Measurements from ENCODE around the gene FAM174A. TPM values are rescaled to one million over a fixed set of nuclear protein-coding genes. Genes with fewer than 3 reads are reported as not detected.

Gene FAM174A
- total RNA-seq, 2 donors from 2014 or later: 18.1 to 30.9 TPM

- Histone ChIP-seq H3K4me3 (no peak overlapping the region), H3K4me1 (no peaks in the 10 kb centered on the region), H3K27ac (no peak overlapping the region), H3K27me3 (no peaks in the 10 kb centered on the region), H3K36me3 (replicated peaks in 1 of 2; ENCODE audit: insufficient read depth in 1 of 2, low read depth in 2 of 2) (no peaks in the 10 kb centered on the region), H3K9me3 (peaks cover 0 to 7% (median 0%) of the 10 kb centered on the region in 3 donors)
- DNase-seq (no peak), ATAC-seq (no peak)
- intact Hi-C loops (cut with DNase I): no loop called here
- TF ChIP-seq, protein P1, sequence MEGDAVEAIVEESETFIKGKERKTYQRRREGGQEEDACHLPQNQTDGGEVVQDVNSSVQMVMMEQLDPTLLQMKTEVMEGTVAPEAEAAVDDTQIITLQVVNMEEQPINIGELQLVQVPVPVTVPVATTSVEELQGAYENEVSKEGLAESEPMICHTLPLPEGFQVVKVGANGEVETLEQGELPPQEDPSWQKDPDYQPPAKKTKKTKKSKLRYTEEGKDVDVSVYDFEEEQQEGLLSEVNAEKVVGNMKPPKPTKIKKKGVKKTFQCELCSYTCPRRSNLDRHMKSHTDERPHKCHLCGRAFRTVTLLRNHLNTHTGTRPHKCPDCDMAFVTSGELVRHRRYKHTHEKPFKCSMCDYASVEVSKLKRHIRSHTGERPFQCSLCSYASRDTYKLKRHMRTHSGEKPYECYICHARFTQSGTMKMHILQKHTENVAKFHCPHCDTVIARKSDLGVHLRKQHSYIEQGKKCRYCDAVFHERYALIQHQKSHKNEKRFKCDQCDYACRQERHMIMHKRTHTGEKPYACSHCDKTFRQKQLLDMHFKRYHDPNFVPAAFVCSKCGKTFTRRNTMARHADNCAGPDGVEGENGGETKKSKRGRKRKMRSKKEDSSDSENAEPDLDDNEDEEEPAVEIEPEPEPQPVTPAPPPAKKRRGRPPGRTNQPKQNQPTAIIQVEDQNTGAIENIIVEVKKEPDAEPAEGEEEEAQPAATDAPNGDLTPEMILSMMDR (IDR thresholded peaks at IDR 0.05): no peak
- TF ChIP-seq POLR2A (IDR thresholded peaks at IDR 0.05): no peak
Measured at GRCh38 chr5:100519075-100519474, 16.1 kb upstream of the FAM174A start.

DNA sequence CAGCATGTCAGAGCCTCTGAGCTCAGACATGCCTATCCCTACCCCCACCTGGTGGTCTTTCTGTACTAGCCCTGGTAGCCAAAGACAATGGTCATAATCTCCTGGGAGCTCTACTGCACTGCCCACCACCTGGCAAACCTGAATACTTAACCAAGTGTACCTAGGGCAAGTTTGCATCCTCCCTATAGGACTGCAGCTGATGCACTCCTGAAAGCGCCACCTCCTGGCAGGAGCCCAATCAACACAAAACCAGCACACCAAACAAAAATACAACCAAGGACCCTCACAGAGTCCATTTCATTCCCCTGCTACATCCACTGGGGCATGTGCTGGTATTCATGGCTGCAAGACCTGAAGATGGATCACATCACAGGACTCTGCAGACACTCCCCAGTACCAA is 14.8 kb upstream of the FAM174A start:
- WGBS, 2 donors: 63 to 78% methylated on average over 1 of the region's 1 CpG
- Histone ChIP-seq H3K4me3 (no peak overlapping the region), H3K27ac (no peak overlapping the region)

GRCh38 chr5:100537946-100538345 is 2.8 kb downstream of the FAM174A start:
- H3K27ac ChIP-seq: no peak overlapping the region
- H3K4me1 ChIP-seq: peaks cover 20% of the 10 kb centered on the region
- WGBS, 2 donors: 88 to 100% methylated on average over 1 of the region's 1 CpG
- DNase-seq: no peak
- H3K27me3 ChIP-seq: no peaks in the 10 kb centered on the region
- ATAC-seq: no peak
- no peak overlapping the region for H3K4me3 ChIP-seq
- TF ChIP-seq, protein P1 (IDR thresholded peaks at IDR 0.05): no peak
- TF ChIP-seq POLR2A (IDR thresholded peaks at IDR 0.05): no peak
- H3K36me3 ChIP-seq (replicated peaks in 1 of 2; ENCODE audit: insufficient read depth in 1 of 2, low read depth in 2 of 2): no peaks in the 10 kb centered on the region
- intact Hi-C loops (cut with DNase I): no loop called here
- no peaks in the 10 kb centered on the region for H3K9me3 ChIP-seq

More for the DNA sequence above, 14.8 kb upstream of the FAM174A start:
- Histone ChIP-seq H3K27me3 (no peaks in the 10 kb centered on the region), H3K9me3 (peaks cover 0 to 7% (median 0%) of the 10 kb centered on the region in 3 donors), H3K4me1 (no peaks in the 10 kb centered on the region), H3K36me3 (replicated peaks in 1 of 2; ENCODE audit: insufficient read depth in 1 of 2, low read depth in 2 of 2) (no peaks in the 10 kb centered on the region)
- TF ChIP-seq, protein P1 (IDR thresholded peaks at IDR 0.05): no peak
- TF ChIP-seq POLR2A (IDR thresholded peaks at IDR 0.05): no peak
- intact Hi-C loops (cut with DNase I): no loop called here
- DNase-seq: no peak
- ATAC-seq: no peak

- no peaks in the 10 kb centered on the region for H3K9me3 ChIP-seq
- WGBS, 2 donors: 94 to 95% methylated on average over 3 of the region's 3 CpGs
- DNase-seq: no peak
- intact Hi-C loops (cut with DNase I): no loop called here
- no peaks in the 10 kb centered on the region for H3K27me3 ChIP-seq
- H3K27ac ChIP-seq: no peak overlapping the region
- H3K4me1 ChIP-seq: peaks cover 20% of the 10 kb centered on the region
- no peak for TF ChIP-seq POLR2A (IDR thresholded peaks at IDR 0.05)
- TF ChIP-seq, protein P1 (IDR thresholded peaks at IDR 0.05): no peak
- H3K4me3 ChIP-seq: no peak overlapping the region
- no peak for ATAC-seq
- no peaks in the 10 kb centered on the region for H3K36me3 ChIP-seq (replicated peaks in 1 of 2; ENCODE audit: insufficient read depth in 1 of 2, low read depth in 2 of 2)
Measured at GRCh38 chr5:100539519-100539918, 4.3 kb downstream of the FAM174A start.

GRCh38 chr5:100542086-100542485 is 6.9 kb downstream of the FAM174A start:
- Histone ChIP-seq H3K4me1 (peaks cover 12% of the 10 kb centered on the region), H3K27ac (no peak overlapping the region), H3K4me3 (no peak overlapping the region), H3K36me3 (replicated peaks in 1 of 2; ENCODE audit: insufficient read depth in 1 of 2, low read depth in 2 of 2) (no peaks in the 10 kb centered on the region), H3K9me3 (no peaks in the 10 kb centered on the region), H3K27me3 (no peaks in the 10 kb centered on the region)
- no peak for DNase-seq
- ATAC-seq: no peak
- TF ChIP-seq, protein P1 (IDR thresholded peaks at IDR 0.05): no peak
- no peak for TF ChIP-seq POLR2A (IDR thresholded peaks at IDR 0.05)
- 100% methylated on average over 1 of the region's 1 CpG for WGBS, 2 donors
- intact Hi-C loops (cut with DNase I): no loop called here

Data from body of pancreas (tissue), 4 donors.